ENCODE data around the gene DYTN.

Gene DYTN

DNA sequence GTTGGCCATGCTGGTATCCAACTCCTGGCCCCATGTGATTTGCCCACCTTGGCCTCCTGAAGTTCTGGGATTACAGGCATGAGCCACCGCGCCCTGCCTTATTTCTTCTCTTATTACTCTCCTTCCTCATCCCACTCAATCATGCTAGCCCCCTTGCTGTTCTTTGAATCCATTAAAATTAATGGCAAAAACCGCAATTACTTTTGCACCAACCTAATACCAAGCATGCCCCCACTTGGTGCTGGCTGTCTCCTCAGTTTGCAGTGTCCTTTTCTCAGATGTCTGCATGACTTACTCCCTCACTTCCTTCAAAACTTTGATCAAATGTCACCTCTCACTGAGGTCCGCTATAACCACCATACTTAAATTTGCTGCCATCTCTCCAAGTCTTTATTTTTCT is 34.6 kb downstream of the DYTN start:
- Histone ChIP-seq H3K9me3 (ENCODE audit: insufficient read depth, low read depth, low read length) (no peaks in the 10 kb centered on the region), H3K4me1 (ENCODE audit: insufficient read depth, low read length, poor library complexity, severe bottlenecking) (no peaks in the 10 kb centered on the region), H4K20me1 (ENCODE audit: insufficient read depth, low read length, poor library complexity, severe bottlenecking) (no peaks in the 10 kb centered on the region), H3K4me3 (ENCODE audit: low read length, poor library complexity, severe bottlenecking) (no peak overlapping the region), H3K36me3 (ENCODE audit: insufficient read depth, low read length) (no peaks in the 10 kb centered on the region), H3K9me2 (replicated peaks; ENCODE audit: low read depth, low read length) (no peaks in the 10 kb centered on the region), H3F3A (ENCODE audit: low read depth) (no peaks in the 10 kb centered on the region), H3K9ac (ENCODE audit: low read depth, low read length, poor library complexity, severe bottlenecking) (no peak overlapping the region), H3K4me2 (ENCODE audit: low read depth, low read length, poor library complexity, severe bottlenecking) (no peak overlapping the region), H2AFZ (ENCODE audit: low read length) (no peak overlapping the region), H3K27me3 (ENCODE audit: insufficient read depth, low read length, poor library complexity, severe bottlenecking) (no peaks in the 10 kb centered on the region), H3K79me2 (ENCODE audit: insufficient read depth, low read length) (no peaks in the 10 kb centered on the region)
- TF ChIP-seq EZH2phosphoT487 (IDR thresholded peaks at IDR 0.05; ENCODE audit: borderline replicate concordance) = no peak
- TF ChIP-seq, protein P1, sequence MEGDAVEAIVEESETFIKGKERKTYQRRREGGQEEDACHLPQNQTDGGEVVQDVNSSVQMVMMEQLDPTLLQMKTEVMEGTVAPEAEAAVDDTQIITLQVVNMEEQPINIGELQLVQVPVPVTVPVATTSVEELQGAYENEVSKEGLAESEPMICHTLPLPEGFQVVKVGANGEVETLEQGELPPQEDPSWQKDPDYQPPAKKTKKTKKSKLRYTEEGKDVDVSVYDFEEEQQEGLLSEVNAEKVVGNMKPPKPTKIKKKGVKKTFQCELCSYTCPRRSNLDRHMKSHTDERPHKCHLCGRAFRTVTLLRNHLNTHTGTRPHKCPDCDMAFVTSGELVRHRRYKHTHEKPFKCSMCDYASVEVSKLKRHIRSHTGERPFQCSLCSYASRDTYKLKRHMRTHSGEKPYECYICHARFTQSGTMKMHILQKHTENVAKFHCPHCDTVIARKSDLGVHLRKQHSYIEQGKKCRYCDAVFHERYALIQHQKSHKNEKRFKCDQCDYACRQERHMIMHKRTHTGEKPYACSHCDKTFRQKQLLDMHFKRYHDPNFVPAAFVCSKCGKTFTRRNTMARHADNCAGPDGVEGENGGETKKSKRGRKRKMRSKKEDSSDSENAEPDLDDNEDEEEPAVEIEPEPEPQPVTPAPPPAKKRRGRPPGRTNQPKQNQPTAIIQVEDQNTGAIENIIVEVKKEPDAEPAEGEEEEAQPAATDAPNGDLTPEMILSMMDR (conservative IDR thresholded peaks at IDR 0.05; ENCODE audit: low read length) = no peak

DNA sequence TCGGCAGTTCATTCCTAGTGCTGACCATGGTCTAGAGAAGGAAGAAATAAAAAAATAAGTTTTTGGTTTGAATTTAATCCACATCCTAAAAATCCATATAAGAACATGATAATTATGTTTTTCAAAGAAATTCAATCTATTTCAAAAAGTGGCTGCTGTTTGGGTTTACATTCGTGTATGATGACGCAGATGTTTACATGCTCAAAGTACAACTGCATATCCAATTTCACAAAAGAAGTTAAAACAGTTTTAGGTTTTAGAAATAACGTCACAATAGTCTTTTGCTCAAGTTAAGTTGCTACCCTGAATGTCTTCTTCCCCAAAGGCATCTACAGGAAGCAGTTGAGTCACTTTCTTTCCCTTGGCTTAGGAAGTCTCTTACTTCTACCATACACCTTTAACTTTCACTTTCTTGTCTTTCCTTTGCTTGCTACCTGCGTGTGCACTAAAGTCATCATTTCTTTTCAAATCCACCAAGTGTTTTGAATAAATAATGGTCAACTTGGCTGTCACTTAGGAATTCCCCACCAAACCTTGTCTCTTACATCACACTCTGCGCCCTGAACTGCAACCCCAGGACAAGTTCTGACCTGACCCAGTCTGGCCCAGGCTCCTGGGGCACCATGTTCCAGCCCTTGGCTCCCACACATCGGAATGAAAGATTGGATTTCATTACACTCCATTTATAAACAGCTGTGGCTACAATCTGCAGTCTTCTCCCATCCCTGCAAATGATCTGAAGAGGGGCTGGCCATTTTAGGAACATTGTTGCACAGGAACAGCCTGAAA is 47.5 kb downstream of the DYTN start:
- H3K4me1 ChIP-seq (ENCODE audit: insufficient read depth, low read length, poor library complexity, severe bottlenecking) = no peaks in the 10 kb centered on the region
- no peak overlapping the region for H3K4me2 ChIP-seq (ENCODE audit: low read depth, low read length, poor library complexity, severe bottlenecking)
- no peak overlapping the region for H3K9ac ChIP-seq (ENCODE audit: low read depth, low read length, poor library complexity, severe bottlenecking)
- no peaks in the 10 kb centered on the region for H3K36me3 ChIP-seq (ENCODE audit: insufficient read depth, low read length)
- no peaks in the 10 kb centered on the region for H3K27me3 ChIP-seq (ENCODE audit: insufficient read depth, low read length, poor library complexity, severe bottlenecking)
- no peaks in the 10 kb centered on the region for H3K9me2 ChIP-seq (replicated peaks; ENCODE audit: low read depth, low read length)
- no peak overlapping the region for H3K4me3 ChIP-seq (ENCODE audit: low read length, poor library complexity, severe bottlenecking)
- H2AFZ ChIP-seq (ENCODE audit: low read length) = 0 out of 2 replicates have a peak overlapping the region, but pooled peaks have one; percentile 0
- no peak for TF ChIP-seq EZH2phosphoT487 (IDR thresholded peaks at IDR 0.05; ENCODE audit: borderline replicate concordance)
- no peaks in the 10 kb centered on the region for H3K9me3 ChIP-seq (ENCODE audit: insufficient read depth, low read depth, low read length)
- no peaks in the 10 kb centered on the region for H4K20me1 ChIP-seq (ENCODE audit: insufficient read depth, low read length, poor library complexity, severe bottlenecking)
- H3F3A ChIP-seq (ENCODE audit: low read depth) = no peaks in the 10 kb centered on the region
- H3K79me2 ChIP-seq (ENCODE audit: insufficient read depth, low read length) = no peaks in the 10 kb centered on the region

DNA sequence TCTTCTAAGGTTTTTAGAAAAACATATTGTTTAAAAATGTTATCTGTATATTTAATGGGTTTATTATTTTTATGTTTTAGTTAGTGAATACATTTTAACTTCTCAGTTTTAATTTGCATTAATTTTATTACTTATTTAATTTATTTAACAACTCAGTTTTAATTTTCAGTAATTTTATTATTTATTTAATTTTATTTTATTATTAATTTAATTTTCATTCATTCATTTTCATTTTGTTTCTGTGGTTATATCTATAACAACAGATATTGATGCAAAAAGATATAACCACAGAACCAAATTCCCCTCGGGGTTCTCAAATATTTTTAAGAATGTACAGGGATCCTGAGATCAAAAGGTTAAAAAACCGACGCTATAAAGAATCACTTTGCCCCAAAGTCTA is 52.9 kb downstream of the DYTN start:
- no peaks in the 10 kb centered on the region for H3K27me3 ChIP-seq (ENCODE audit: insufficient read depth, low read length, poor library complexity, severe bottlenecking)
- H3F3A ChIP-seq (ENCODE audit: low read depth) = no peaks in the 10 kb centered on the region
- H3K9ac ChIP-seq (ENCODE audit: low read depth, low read length, poor library complexity, severe bottlenecking) = no peak overlapping the region
- no peaks in the 10 kb centered on the region for H4K20me1 ChIP-seq (ENCODE audit: insufficient read depth, low read length, poor library complexity, severe bottlenecking)
- H3K79me2 ChIP-seq (ENCODE audit: insufficient read depth, low read length) = no peaks in the 10 kb centered on the region
- TF ChIP-seq, protein P1 (conservative IDR thresholded peaks at IDR 0.05; ENCODE audit: low read length) = no peak
- no peak for TF ChIP-seq EZH2phosphoT487 (IDR thresholded peaks at IDR 0.05; ENCODE audit: borderline replicate concordance)
- H2AFZ ChIP-seq (ENCODE audit: low read length) = no peak overlapping the region
- H3K9me3 ChIP-seq (ENCODE audit: insufficient read depth, low read depth, low read length) = no peaks in the 10 kb centered on the region
- no peak overlapping the region for H3K4me3 ChIP-seq (ENCODE audit: low read length, poor library complexity, severe bottlenecking)
- H3K36me3 ChIP-seq (ENCODE audit: insufficient read depth, low read length) = no peaks in the 10 kb centered on the region
- H3K9me2 ChIP-seq (replicated peaks; ENCODE audit: low read depth, low read length) = no peaks in the 10 kb centered on the region
- H3K4me1 ChIP-seq (ENCODE audit: insufficient read depth, low read length, poor library complexity, severe bottlenecking) = no peaks in the 10 kb centered on the region
- H3K4me2 ChIP-seq (ENCODE audit: low read depth, low read length, poor library complexity, severe bottlenecking) = no peak overlapping the region

DNA sequence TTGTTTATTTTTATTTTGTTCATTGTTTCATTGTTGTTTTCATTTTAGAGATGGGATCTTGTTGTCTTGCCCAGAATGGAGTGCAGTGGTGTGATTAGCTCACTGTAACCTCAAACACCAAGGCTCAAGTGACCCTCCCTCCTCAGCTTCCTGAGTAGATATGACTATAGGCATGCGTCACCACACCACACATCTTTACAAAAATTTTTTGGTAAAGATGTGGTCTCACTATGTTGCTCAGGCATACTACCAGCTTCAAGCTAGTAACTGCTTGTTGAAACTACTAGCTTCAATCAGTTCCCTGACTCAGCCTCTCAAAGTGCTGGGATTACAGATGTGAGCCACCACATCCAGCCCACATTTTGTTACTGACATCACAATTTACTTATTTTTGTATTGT is 61.1 kb downstream of the DYTN start:
- H3K9me3 ChIP-seq (ENCODE audit: insufficient read depth, low read depth, low read length) = no peaks in the 10 kb centered on the region
- H3K36me3 ChIP-seq (ENCODE audit: insufficient read depth, low read length) = no peaks in the 10 kb centered on the region
- no peaks in the 10 kb centered on the region for H4K20me1 ChIP-seq (ENCODE audit: insufficient read depth, low read length, poor library complexity, severe bottlenecking)
- H3K4me2 ChIP-seq (ENCODE audit: low read depth, low read length, poor library complexity, severe bottlenecking) = no peak overlapping the region
- TF ChIP-seq, protein P1 (conservative IDR thresholded peaks at IDR 0.05; ENCODE audit: low read length) = no peak
- no peak for TF ChIP-seq EZH2phosphoT487 (IDR thresholded peaks at IDR 0.05; ENCODE audit: borderline replicate concordance)
- no peaks in the 10 kb centered on the region for H3F3A ChIP-seq (ENCODE audit: low read depth)
- no peaks in the 10 kb centered on the region for H3K27me3 ChIP-seq (ENCODE audit: insufficient read depth, low read length, poor library complexity, severe bottlenecking)
- H3K79me2 ChIP-seq (ENCODE audit: insufficient read depth, low read length) = no peaks in the 10 kb centered on the region
- no peaks in the 10 kb centered on the region for H3K9me2 ChIP-seq (replicated peaks; ENCODE audit: low read depth, low read length)
- no peak overlapping the region for H3K9ac ChIP-seq (ENCODE audit: low read depth, low read length, poor library complexity, severe bottlenecking)
- H3K4me3 ChIP-seq (ENCODE audit: low read length, poor library complexity, severe bottlenecking) = no peak overlapping the region
- H3K4me1 ChIP-seq (ENCODE audit: insufficient read depth, low read length, poor library complexity, severe bottlenecking) = no peaks in the 10 kb centered on the region
- H2AFZ ChIP-seq (ENCODE audit: low read length) = no peak overlapping the region

Measured in Loucy (cell line).